HG03280 (cell line): Measurements from ENCODE around the gene SLAMF9.

Experiments
- ATAC-seq: cut with Tn5 transposase; IDR thresholded peaks from one replicate; pipeline ENCODE4 v1.9.1; 2021; ENCODE audit warnings: mild to moderate bottlenecking, moderate library complexity; ENCODE audit not compliant: unreplicated experiment

Gene SLAMF9

DNA sequence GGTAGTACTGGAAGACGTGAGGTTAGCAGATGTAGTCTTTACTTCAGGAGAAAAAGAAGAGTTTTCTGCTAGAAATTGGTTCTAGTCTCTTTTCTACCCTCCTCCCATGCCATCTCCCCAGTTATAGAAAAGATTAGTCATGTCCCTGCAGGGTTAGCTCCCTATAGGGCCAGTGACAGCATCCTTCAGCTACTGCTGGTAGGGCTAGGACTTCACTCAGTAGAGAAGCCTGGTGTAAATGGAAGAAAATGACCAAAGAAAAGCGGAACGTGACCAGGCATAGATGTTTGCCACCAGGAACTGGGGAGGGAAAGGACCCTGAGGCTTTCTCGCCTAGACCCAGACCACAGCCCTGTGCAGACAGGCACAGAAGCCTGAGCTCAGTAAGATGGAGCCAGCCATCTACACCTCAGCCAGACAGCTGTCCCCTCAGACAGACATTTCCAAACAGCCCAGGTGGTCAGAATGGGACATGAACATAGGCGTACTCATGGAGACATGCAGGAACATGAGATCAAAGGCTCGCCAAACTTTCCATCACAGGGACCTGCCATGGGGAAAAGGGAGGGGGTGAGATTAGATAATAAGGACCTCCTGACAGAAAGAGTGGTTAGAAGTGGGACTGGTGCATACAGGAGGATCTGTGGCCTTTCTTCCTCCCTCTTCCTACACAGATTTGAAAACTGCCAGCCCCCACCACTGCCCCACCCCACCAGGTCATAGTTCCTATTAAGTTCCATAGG lies 23.5 kb upstream of the SLAMF9 start:
- no peak for ATAC-seq

DNA sequence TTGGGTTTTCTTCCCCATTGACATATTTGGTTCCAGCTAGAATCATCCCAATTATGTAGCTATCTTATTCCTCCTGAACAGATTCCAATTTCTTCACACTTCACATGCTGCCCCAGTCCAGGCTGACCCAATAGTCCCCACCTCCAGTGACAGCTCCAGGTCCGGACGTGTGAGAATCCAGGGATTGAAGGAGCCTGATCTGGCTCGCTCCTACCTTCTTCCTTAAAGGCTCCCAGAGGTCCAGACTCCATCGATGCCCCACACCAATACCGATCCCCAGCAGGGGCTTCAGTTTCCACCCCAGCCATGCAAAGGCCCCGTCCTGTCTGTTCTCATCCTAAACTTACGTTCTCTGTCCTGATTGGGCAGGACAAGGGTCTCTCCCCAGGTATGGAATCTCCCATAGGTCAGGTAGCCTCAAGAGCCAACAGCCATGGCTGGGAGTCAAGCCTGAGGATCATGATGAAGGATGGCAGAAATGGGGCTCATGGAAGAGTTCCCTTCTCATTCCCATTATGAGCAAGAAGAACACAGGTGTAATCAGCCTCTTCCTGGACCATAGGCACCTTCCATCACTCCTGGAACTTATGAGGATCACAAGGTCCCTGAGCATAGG lies 20.4 kb upstream of the SLAMF9 start:
- ATAC-seq: no peak

DNA sequence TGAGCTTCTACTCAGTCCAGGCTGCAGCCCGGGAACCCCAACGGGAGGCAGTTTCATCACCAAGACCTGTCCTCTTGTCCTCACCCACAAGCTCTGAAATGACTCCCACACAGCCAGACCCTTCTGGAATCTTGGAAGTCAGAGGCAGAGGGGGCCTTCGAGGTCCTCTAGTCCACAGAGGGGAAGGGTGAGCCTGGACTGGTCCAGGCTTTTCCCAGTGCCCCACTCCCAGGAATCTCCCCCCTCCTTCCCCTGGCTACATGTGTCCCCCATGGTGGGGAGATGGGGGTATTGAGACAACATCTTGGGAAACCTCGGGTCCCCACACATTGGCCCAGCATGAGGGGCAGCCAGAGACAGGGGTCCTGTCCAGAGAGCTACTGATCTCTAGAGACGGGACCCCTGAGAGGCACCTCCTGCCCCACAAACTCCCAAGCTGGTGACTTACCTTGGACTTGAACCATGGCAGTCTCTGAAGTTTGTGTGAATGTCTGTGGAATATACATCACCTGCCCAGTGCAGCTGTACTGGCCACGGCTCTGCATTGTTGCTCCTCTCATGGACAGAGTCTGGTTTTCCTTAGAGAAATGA lies 19.4 kb upstream of the SLAMF9 start:
- no peak for ATAC-seq

DNA sequence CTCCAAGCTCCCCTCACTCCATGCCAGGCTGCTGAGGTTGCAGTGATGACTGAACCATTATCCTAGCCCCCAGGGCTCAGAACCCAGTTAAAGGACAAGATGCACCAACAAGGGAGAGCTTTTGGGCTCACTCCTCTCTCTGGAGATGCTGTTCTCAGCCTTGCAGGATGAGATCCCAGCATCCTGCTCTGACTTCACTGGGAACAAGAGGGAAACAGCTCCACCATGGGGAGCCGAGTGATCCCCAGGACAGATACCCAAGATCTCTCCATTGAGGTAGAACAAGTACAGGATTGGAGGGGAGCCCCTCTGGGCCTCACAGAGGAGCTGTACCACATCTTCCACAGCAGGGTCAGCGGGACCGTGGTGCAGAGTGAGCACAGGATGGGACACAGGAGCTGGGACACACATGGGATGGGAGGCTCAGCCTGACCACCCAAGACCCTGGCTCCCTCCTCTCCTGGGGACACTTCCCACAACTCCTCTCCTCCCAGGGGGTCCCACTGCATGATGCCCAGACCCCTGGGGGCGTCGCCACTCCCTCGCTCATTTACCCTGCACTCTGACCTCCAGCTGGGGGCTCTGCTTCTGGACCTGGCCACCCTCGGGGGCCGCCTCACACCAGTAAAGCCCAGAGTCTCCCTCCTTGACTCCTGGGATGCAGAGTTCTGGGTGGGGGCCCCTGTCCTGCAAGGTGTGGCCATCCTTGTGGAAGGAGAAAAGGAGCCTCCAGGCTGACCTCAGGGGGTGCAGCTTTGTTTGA lies 18.6 kb upstream of the SLAMF9 start:
- no peak for ATAC-seq

GRCh38 chr1:159970932-159971342 lies 16.9 kb upstream of the SLAMF9 start:
- no peak for ATAC-seq

GRCh38 chr1:159968901-159969300 lies 14.9 kb upstream of the SLAMF9 start:
- ATAC-seq: no peak

DNA sequence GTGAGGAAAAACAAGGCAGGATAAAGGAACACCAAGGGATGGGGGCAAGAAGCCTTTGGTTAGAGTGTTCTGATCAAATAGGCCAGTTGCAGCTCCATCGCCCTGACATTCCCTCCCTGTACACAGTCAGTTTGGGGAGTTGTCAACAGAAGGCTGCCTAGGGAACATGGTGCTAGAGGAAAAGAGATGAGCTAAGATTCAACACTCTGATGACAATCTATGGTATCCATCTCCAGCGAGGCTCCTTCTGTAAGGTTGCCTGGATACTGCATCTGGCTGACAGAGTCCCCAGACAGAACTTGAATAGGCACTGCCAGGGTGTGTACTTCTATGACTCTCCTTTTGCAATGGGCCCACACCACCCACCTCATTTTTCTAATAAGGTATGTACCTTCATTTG lies 11.2 kb upstream of the SLAMF9 start:
- ATAC-seq: no peak

GRCh38 chr1:159964144-159964543 lies 10.1 kb upstream of the SLAMF9 start:
- no peak for ATAC-seq

DNA sequence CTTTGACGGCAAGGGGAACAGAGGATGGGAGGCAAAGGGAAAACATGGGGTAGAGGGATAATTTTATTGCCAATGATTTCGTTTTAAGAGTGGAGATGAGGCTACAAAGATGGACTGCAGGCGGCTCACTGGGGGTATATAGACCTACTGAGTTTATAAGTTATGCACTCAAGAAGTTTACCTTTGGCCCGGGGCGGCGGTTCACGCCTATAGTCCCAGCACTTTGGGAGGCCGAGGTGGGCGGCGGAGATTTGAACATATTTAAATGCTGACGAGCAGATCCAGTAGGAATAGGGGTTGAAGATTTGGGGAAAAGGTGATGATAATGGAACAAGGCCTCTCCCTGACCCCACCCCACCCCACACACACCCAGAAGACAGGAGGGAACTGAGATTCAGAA lies 8.1 kb upstream of the SLAMF9 start:
- no peak for ATAC-seq

- ATAC-seq: no peak
Measured at GRCh38 chr1:159961636-159962035, 7.6 kb upstream of the SLAMF9 start.

GRCh38 chr1:159960721-159961381 lies 6.8 kb upstream of the SLAMF9 start:
- no peak for ATAC-seq

GRCh38 chr1:159959451-159959850 lies 5.4 kb upstream of the SLAMF9 start:
- ATAC-seq: no peak

GRCh38 chr1:159958719-159959380 lies 4.8 kb upstream of the SLAMF9 start:
- no peak for ATAC-seq

- ATAC-seq: no peak
Measured at GRCh38 chr1:159957824-159958268, 3.8 kb upstream of the SLAMF9 start.

- ATAC-seq: no peak
Measured at GRCh38 chr1:159955456-159955855, 1.4 kb upstream of the SLAMF9 start.

DNA sequence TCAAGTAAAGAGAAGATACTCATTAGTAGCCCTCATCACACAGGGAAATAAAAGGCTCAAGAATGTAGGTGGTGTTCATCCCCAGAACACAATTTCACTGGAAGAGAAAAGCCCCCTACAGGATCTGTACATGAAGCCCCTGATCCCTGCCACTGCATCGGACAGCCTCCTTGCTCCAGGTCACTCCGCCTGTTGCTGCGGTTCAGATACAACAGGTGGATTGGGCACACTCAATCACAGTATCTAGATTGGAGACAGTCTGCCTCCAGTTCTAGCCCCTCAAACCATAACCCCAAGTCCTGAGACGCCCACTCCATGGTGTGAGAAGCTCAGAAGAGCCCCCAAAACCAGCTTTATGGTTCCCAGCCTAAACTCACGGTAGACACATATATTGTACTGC lies 1.1 kb downstream of the SLAMF9 start:
- ATAC-seq: no peak

GRCh38 chr1:159951551-159951950 lies 2.5 kb downstream of the SLAMF9 start:
- no peak for ATAC-seq

- ATAC-seq: no peak
Measured at GRCh38 chr1:159951016-159951415, 3.0 kb downstream of the SLAMF9 start.

DNA sequence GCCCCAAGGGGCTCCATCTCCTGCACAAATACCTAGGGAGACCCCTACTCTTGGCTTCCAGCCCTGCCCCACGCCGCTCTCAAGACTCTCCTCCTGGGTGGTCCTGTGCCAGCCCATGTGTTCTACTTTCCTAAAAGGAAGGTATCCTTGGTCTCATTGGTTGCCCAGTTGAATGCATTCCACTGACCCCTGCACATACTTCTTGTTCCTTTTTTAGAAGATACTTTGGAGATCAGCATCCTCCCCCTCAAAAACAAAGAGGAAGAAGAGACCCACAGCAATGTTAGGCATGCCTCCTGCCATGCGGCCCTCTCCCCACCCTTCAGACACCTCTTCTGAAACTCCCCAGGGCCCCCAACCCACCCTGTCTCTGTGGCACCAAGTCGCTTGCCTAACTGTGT lies 4.1 kb downstream of the SLAMF9 start:
- no peak for ATAC-seq

DNA sequence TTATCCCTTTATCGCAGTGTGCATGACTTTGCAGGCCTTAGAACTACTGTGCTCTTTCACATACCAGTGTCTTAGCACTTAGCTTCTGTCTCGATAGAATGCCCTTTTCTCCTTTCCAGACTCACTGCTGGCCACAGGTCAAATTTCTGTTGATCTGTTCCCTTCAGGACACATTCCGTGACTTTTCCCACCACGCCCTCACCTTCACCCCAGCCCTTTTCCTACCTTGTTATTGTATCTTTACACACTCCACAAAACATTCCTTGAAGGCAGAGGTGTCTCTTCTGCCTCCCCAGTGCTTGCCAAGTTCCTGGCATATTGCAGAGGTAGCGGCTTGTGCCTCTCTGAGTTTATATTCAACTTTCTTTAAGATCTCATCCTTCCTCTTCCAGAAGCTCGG lies 4.9 kb downstream of the SLAMF9 start:
- no peak for ATAC-seq

DNA sequence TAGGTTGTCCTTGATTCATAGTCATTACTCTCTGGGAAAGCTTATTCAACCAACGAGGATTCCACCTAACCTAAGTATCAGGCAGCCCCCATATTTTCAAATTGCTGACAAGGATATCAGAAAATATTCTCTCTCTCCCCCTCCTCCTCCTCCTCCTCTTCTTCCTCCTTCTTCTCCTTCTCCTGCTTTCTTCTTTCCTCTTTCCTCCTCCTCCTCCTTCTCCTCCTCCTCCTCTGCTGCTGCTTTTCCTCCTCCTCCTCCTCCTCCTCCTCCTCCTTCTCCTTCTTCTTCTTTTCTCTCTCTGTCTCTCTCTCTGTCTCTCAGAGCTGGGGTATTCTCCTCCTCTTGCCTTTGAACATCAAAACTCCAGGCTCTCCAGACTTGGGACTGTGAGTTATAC lies 6.1 kb downstream of the SLAMF9 start:
- ATAC-seq: no peak
